ENCODE data around the gene CEBPZ.

The CEBPZ gene

DNA sequence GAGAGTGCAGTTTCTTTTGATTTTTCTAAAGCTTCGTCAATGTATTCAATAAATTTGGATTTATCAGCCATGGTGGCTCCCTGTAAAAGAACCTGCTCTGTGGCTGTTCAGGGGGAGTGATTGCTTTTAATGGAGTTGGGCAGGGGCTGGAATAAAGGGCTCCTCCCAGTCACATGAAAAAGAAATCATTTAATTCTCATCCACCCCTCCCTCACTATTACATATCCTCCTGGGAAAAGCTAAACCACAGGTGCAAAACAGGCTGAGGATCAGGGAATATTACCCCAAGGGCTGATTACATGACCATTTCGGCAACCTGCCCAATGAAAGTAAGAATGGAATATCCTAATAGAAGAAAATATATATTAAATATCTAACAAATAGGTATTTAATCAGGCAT is 42.8 kb downstream of the CEBPZ start, which contains the start of gene SULT6B1:
Gene SULT6B1 (minus strand): TSS at position 101 of the 400 bp plus-strand sequence. CDS start 30 bp downstream, at position 71.
- no peak for DNase-seq (ENCODE audit: extremely low read depth, insufficient read length)
- TF ChIP-seq, protein P1, sequence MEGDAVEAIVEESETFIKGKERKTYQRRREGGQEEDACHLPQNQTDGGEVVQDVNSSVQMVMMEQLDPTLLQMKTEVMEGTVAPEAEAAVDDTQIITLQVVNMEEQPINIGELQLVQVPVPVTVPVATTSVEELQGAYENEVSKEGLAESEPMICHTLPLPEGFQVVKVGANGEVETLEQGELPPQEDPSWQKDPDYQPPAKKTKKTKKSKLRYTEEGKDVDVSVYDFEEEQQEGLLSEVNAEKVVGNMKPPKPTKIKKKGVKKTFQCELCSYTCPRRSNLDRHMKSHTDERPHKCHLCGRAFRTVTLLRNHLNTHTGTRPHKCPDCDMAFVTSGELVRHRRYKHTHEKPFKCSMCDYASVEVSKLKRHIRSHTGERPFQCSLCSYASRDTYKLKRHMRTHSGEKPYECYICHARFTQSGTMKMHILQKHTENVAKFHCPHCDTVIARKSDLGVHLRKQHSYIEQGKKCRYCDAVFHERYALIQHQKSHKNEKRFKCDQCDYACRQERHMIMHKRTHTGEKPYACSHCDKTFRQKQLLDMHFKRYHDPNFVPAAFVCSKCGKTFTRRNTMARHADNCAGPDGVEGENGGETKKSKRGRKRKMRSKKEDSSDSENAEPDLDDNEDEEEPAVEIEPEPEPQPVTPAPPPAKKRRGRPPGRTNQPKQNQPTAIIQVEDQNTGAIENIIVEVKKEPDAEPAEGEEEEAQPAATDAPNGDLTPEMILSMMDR (IDR thresholded peaks at IDR 0.05; ENCODE audit: insufficient read depth, low read length, poor library complexity, severe bottlenecking): no peak
- Histone ChIP-seq H3K4me3 (replicated peaks; ENCODE audit: low read depth, low read length) (no peak within 1 kb of the TSS), H3K27me3 (replicated peaks; ENCODE audit: control insufficient read depth, insufficient read depth, low read length) (no peaks in the 10 kb centered on the region), H3K36me3 (ENCODE audit: control insufficient read depth, insufficient read depth, low read length) (no peaks in the 10 kb centered on the region)

DNA sequence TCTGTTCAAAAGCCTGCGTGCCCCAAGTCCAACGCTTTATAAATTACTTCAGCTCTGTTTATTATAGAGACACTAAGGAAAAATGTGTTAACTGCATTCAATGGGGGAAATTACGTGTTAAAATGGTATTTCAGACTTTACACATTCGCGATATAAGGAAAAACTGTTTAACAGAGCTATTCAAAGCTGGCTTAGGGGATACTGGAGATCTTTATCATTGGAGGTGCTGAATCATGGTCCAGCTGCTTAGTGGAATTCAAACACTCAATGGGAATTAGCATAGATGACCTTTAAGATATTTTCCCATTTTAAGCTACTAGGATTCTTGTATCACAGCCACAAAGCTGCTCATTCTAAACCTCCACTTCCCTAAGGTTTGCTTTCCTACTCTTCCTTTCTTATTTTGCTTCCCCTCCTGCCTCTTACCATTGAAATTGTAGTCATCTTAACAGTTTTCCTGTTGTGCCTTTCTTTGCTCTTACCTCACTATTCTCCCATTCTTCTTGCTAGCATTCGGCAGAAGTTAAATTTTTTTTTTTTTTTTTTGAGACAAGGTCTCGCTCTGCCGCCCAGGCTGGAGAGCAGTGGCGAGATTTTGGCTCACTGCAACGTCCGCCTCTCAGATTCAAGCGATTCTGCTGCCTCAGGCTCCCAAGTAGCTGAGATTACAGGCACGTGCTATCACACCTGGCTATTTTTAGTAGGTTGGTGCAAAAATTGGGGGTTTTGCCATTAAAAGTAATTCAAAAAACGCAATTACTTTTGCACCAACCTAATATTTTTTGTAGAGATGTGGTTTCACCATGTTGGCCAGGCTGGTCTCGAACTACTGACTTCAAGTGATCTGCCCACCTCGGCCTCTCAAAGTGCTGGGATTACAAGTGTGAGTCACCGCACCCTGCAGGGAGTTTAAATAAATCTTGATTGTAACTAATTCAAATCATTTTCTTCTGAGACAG is 49.4 kb downstream of the CEBPZ start:
- Histone ChIP-seq H3K4me3 (replicated peaks; ENCODE audit: low read depth, low read length) (no peak overlapping the region), H3K27me3 (replicated peaks; ENCODE audit: control insufficient read depth, insufficient read depth, low read length) (no peaks in the 10 kb centered on the region), H3K36me3 (ENCODE audit: control insufficient read depth, insufficient read depth, low read length) (no peaks in the 10 kb centered on the region)
- TF ChIP-seq, protein P1 (IDR thresholded peaks at IDR 0.05; ENCODE audit: insufficient read depth, low read length, poor library complexity, severe bottlenecking): no peak
- DNase-seq (ENCODE audit: extremely low read depth, insufficient read length): no peak

DNA sequence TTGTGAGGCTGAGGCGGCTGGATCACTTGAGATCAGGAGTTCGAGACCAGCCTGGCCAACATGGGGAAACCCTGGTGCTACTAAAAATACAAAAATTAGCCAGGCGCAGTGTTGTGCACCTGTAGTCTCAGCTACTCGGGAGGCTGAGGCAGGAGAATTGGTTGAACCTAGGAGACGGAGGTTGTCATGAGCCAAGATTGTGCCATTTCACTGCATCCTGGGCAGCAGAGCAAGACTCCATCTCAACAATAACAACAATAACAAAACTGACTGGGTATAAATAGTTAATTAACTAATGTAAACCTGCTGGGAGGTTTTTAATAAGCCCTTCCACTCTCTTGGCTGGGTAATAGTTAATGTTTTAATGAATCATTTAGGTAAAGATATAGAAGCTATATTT is 50.8 kb downstream of the CEBPZ start:
- Histone ChIP-seq H3K36me3 (ENCODE audit: control insufficient read depth, insufficient read depth, low read length) (no peaks in the 10 kb centered on the region), H3K4me3 (replicated peaks; ENCODE audit: low read depth, low read length) (no peak overlapping the region), H3K27me3 (replicated peaks; ENCODE audit: control insufficient read depth, insufficient read depth, low read length) (no peaks in the 10 kb centered on the region)
- TF ChIP-seq, protein P1 (IDR thresholded peaks at IDR 0.05; ENCODE audit: insufficient read depth, low read length, poor library complexity, severe bottlenecking): no peak
- no peak for DNase-seq (ENCODE audit: extremely low read depth, insufficient read length)

DNA sequence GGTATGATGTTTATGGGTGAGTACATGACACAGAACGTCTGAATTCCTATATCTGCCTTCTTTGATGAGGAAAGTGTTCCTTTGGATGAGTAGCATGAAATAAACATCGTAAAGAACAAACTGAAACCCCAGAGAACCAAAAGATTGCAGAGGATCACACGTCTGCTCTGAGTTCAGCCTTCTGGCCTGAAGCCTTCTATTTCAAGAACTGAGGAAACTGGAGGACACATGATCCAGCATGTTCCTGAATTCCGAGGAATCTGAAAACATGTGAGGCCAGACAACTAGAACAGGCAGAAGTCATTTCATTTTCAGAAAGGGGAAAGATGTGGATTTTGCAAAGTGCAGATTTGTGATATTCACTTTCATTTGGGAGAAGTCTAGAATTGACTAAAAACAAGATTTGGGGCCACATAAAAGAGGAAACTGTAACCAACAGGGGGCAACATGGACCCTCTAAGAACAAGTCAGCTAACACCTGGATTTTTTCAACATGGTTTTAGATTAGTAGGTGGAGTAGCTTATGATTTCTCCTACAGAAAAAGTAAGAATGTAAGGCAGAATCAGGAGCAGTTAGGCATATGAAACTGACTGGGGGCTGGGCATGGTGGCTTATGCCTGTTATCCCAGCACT is 51.3 kb downstream of the CEBPZ start:
- H3K36me3 ChIP-seq (ENCODE audit: control insufficient read depth, insufficient read depth, low read length): no peaks in the 10 kb centered on the region
- H3K4me3 ChIP-seq (replicated peaks; ENCODE audit: low read depth, low read length): no peak overlapping the region
- DNase-seq (ENCODE audit: extremely low read depth, insufficient read length): no peak
- TF ChIP-seq, protein P1 (IDR thresholded peaks at IDR 0.05; ENCODE audit: insufficient read depth, low read length, poor library complexity, severe bottlenecking): peak; percentile 11
- H3K27me3 ChIP-seq (replicated peaks; ENCODE audit: control insufficient read depth, insufficient read depth, low read length): no peaks in the 10 kb centered on the region

DNA sequence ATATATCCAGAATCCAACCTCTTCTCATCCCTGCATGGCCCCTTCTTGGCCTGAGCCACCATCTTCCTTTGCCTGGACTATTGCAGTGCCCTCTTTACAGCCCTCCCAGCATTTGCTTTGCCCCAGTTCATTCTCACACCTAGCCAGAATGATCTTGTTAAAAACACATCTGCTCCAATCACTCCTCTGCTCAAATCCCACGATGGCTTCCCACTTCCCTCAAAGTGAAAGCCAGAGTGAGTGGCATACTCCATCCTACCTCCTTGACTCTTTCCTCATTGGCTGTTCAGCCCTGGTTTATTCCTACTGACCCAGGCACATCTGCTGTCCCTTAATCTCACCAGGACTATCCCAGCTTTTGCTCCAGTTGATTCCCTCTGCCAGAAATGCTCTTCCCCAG is 57.7 kb downstream of the CEBPZ start:
- TF ChIP-seq, protein P1 (IDR thresholded peaks at IDR 0.05; ENCODE audit: insufficient read depth, low read length, poor library complexity, severe bottlenecking): no peak
- H3K4me3 ChIP-seq (replicated peaks; ENCODE audit: low read depth, low read length): no peak overlapping the region
- no peaks in the 10 kb centered on the region for H3K36me3 ChIP-seq (ENCODE audit: control insufficient read depth, insufficient read depth, low read length)
- no peak for DNase-seq (ENCODE audit: extremely low read depth, insufficient read length)
- H3K27me3 ChIP-seq (replicated peaks; ENCODE audit: control insufficient read depth, insufficient read depth, low read length): no peaks in the 10 kb centered on the region

All from GM06990 (cell line).